Measurements from ENCODE around the gene SAXO1.

The SAXO1 gene

GRCh38 chr9:19036611-19037010 lies 3.6 kb upstream of the SAXO1 start:
- Histone ChIP-seq H3K27me3 (ENCODE audit: low read depth, low read length) (no peaks in the 10 kb centered on the region), H3K4me2 (ENCODE audit: low read length) (no peak overlapping the region), H3K4me3 (ENCODE audit: low read length) (no peak overlapping the region), H3K27ac (ENCODE audit: low read length) (no peak overlapping the region), H3K9me3 (ENCODE audit: insufficient read depth, low read length) (no peaks in the 10 kb centered on the region), H3K4me1 (ENCODE audit: low read length) (no peaks in the 10 kb centered on the region), H4K20me1 (ENCODE audit: insufficient read depth, low read length) (no peaks in the 10 kb centered on the region), H3K9ac (ENCODE audit: low read length) (no peak overlapping the region), H3K79me2 (ENCODE audit: low read length) (no peaks in the 10 kb centered on the region), H2AFZ (ENCODE audit: low read depth, low read length) (no peak overlapping the region), H3K36me3 (replicated peaks; ENCODE audit: low read depth, low read length) (no peaks in the 10 kb centered on the region)
- TF ChIP-seq EZH2phosphoT487 (IDR thresholded peaks at IDR 0.05; ENCODE audit: low read depth): no peak
- peak; percentile 37 for TF ChIP-seq CTCF (IDR thresholded peaks at IDR 0.05; ENCODE audit: low read depth, low read length)

DNA sequence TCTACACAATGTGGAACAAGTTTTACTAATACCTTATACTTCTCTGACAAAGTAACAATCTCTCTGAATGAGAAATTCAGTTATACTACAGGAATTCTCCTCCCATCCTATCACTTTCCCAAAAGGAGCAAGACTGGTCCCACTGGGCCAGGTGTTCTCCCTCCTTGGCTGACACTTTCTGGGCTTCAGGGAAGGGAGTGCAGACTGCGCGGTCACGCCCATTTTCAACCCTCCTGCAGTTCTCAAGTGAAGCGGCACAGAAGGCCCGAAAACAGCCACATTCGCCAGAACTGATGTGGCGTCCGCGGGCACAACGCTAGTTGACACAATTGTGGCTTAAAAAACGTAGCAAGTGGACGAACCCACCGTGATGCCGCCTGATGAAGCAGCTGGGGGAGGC lies 603 bp downstream of the SAXO1 start:
- no peaks in the 10 kb centered on the region for H3K9me3 ChIP-seq (ENCODE audit: insufficient read depth, low read length)
- H3K9ac ChIP-seq (ENCODE audit: low read length): no peak overlapping the region
- H3K4me2 ChIP-seq (ENCODE audit: low read length): no peak overlapping the region
- no peak overlapping the region for H3K4me3 ChIP-seq (ENCODE audit: low read length)
- H2AFZ ChIP-seq (ENCODE audit: low read depth, low read length): no peak overlapping the region
- H4K20me1 ChIP-seq (ENCODE audit: insufficient read depth, low read length): no peaks in the 10 kb centered on the region
- TF ChIP-seq CTCF (IDR thresholded peaks at IDR 0.05; ENCODE audit: low read depth, low read length) (no peak), EZH2phosphoT487 (IDR thresholded peaks at IDR 0.05; ENCODE audit: low read depth) (no peak)
- no peaks in the 10 kb centered on the region for H3K27me3 ChIP-seq (ENCODE audit: low read depth, low read length)
- H3K36me3 ChIP-seq (replicated peaks; ENCODE audit: low read depth, low read length): no peaks in the 10 kb centered on the region
- H3K27ac ChIP-seq (ENCODE audit: low read length): no peak overlapping the region
- H3K79me2 ChIP-seq (ENCODE audit: low read length): no peaks in the 10 kb centered on the region
- peaks cover 10% of the 10 kb centered on the region; the same call in 1 of the 2 replicates for H3K4me1 ChIP-seq (ENCODE audit: low read length)

GRCh38 chr9:19030899-19031298 lies 2.1 kb downstream of the SAXO1 start:
- H4K20me1 ChIP-seq (ENCODE audit: insufficient read depth, low read length): no peaks in the 10 kb centered on the region
- no peaks in the 10 kb centered on the region for H3K79me2 ChIP-seq (ENCODE audit: low read length)
- H2AFZ ChIP-seq (ENCODE audit: low read depth, low read length): no peak overlapping the region
- H3K27me3 ChIP-seq (ENCODE audit: low read depth, low read length): no peaks in the 10 kb centered on the region
- H3K9me3 ChIP-seq (ENCODE audit: insufficient read depth, low read length): no peaks in the 10 kb centered on the region
- H3K36me3 ChIP-seq (replicated peaks; ENCODE audit: low read depth, low read length): no peaks in the 10 kb centered on the region
- no peak overlapping the region for H3K4me3 ChIP-seq (ENCODE audit: low read length)
- no peak overlapping the region for H3K27ac ChIP-seq (ENCODE audit: low read length)
- H3K4me1 ChIP-seq (ENCODE audit: low read length): peaks cover 16% of the 10 kb centered on the region; the same call in 1 of the 2 replicates
- TF ChIP-seq CTCF (IDR thresholded peaks at IDR 0.05; ENCODE audit: low read depth, low read length) (no peak), EZH2phosphoT487 (IDR thresholded peaks at IDR 0.05; ENCODE audit: low read depth) (no peak)
- no peak overlapping the region for H3K9ac ChIP-seq (ENCODE audit: low read length)
- H3K4me2 ChIP-seq (ENCODE audit: low read length): no peak overlapping the region

- Histone ChIP-seq H3K27ac (ENCODE audit: low read length) (no peak overlapping the region), H2AFZ (ENCODE audit: low read depth, low read length) (0 out of 2 replicates have a peak overlapping the region, but pooled peaks have one; percentile 36), H3K4me2 (ENCODE audit: low read length) (peak overlapping the region; percentile 28), H3K4me1 (ENCODE audit: low read length) (peaks cover 16% of the 10 kb centered on the region; the same call in 1 of the 2 replicates), H3K79me2 (ENCODE audit: low read length) (no peaks in the 10 kb centered on the region), H3K27me3 (ENCODE audit: low read depth, low read length) (0 out of 2 replicates have a peak, but pooled peaks cover 3% of the 10 kb centered on the region), H4K20me1 (ENCODE audit: insufficient read depth, low read length) (no peaks in the 10 kb centered on the region), H3K9ac (ENCODE audit: low read length) (no peak overlapping the region; the same call in 1 of the 2 replicates), H3K9me3 (ENCODE audit: insufficient read depth, low read length) (no peaks in the 10 kb centered on the region), H3K36me3 (replicated peaks; ENCODE audit: low read depth, low read length) (no peaks in the 10 kb centered on the region), H3K4me3 (ENCODE audit: low read length) (0 out of 2 replicates have a peak overlapping the region, but pooled peaks have one; percentile 22)
- no peak for TF ChIP-seq EZH2phosphoT487 (IDR thresholded peaks at IDR 0.05; ENCODE audit: low read depth)
- TF ChIP-seq CTCF (IDR thresholded peaks at IDR 0.05; ENCODE audit: low read depth, low read length): peak; percentile 75
Observed at GRCh38 chr9:19028835-19029451, 4.1 kb downstream of the SAXO1 start.

Data from OCI-LY3 (cell line).